ENCODE measurements around the gene SUPT6H. TPM values are rescaled to one million over a fixed set of nuclear protein-coding genes. Genes with fewer than 3 reads are reported as not detected.
A peak's percentile ranks its signal among the peaks of the same experiment; 100 is the strongest.

SUPT6H gene
- total and polyA plus RNA-seq, 9 of the 15 experiments (the other 6 are each of a cell fraction or from before 2014, with no cell fraction given): 1.7 to 77.7 (median 49.2) TPM

- TF ChIP-seq RBM15 (IDR thresholded peaks at IDR 0.05; ENCODE audit: insufficient read depth, low read length) (no peak), SMARCC2 (IDR thresholded peaks at IDR 0.05; ENCODE audit: low read depth) (0 out of 2 replicates have a peak, but pooled peaks have one; percentile 8), NFIX (CRISPR knock-in tag; IDR thresholded peaks at IDR 0.05; ENCODE audit: low read depth) (no peak), AFF1 (IDR thresholded peaks at IDR 0.05; ENCODE audit: low read depth in 1 of 2, partially characterized antibody in 2 of 2) (peak; percentile 3 to 11), KDM1A (IDR thresholded peaks at IDR 0.05) (0 out of 4 replicates have a peak, but pooled peaks of 1 of the 2 experiments have one; percentile 7), SIN3A (IDR thresholded peaks at IDR 0.05; ENCODE audit: borderline replicate concordance in 2 of 2, control insufficient read depth in 1 of 2, low read depth in 2 of 2, low read length in 2 of 2) (no peak), ETV1 (tag; conservative IDR thresholded peaks at IDR 0.05; ENCODE audit: low read depth) (0 out of 2 replicates have a peak, but pooled peaks have one; percentile 4), ZNF431 (CRISPR knock-in tag; IDR thresholded peaks at IDR 0.05) (no peak), CEBPG (CRISPR knock-in tag; IDR thresholded peaks at IDR 0.05) (no peak), CEBPG (tag; conservative IDR thresholded peaks at IDR 0.05 in 1 of 2, IDR thresholded peaks at IDR 0.05 in 1 of 2) (no peak), ATF3 (IDR thresholded peaks at IDR 0.05) (no peak), ATF3 (CRISPR knock-in tag; conservative IDR thresholded peaks at IDR 0.05) (0 out of 2 replicates have a peak, but pooled peaks have one; percentile 15), RAD51 (IDR thresholded peaks at IDR 0.05; ENCODE audit: borderline replicate concordance, low read depth) (peak; percentile 1; the same call in 1 of the 2 replicates)
Measured at GRCh38 chr17:28645576-28645939, 16.4 kb upstream of the SUPT6H start (continued).

Data from K562 (cell line).